Measurements from ENCODE around the gene HRG.

The HRG gene

DNA sequence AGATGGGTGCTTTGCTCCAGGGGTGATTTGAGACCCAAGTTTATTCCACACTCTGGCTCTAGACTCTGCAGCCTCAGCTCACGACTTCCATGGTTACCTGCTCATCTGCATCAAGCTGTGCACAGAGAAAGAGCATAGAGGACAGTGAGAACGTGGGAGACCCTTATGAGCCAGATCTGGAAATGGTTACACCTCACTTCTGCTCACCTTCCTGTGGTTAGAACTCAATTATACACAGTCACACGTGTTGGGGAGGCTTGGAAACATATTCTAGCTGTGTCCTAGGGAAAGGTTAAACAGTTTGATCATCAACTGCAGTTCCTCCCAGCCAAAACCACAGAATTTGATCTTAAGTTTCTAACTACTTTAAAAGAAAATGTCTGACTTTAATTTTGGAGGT lies 23.8 kb upstream of the HRG start:
- TF ChIP-seq, protein P1, sequence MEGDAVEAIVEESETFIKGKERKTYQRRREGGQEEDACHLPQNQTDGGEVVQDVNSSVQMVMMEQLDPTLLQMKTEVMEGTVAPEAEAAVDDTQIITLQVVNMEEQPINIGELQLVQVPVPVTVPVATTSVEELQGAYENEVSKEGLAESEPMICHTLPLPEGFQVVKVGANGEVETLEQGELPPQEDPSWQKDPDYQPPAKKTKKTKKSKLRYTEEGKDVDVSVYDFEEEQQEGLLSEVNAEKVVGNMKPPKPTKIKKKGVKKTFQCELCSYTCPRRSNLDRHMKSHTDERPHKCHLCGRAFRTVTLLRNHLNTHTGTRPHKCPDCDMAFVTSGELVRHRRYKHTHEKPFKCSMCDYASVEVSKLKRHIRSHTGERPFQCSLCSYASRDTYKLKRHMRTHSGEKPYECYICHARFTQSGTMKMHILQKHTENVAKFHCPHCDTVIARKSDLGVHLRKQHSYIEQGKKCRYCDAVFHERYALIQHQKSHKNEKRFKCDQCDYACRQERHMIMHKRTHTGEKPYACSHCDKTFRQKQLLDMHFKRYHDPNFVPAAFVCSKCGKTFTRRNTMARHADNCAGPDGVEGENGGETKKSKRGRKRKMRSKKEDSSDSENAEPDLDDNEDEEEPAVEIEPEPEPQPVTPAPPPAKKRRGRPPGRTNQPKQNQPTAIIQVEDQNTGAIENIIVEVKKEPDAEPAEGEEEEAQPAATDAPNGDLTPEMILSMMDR (IDR thresholded peaks at IDR 0.05; ENCODE audit: control extremely low read depth, extremely low read depth, low read depth, missing control alignments) = no peak
- DNase-seq (ENCODE audit: extremely low spot score) = no peak
- CTCF ChIA-PET = interaction anchor here (0.7 to 5.2 kb wide), 5 partner anchors 12 to 39 kb away, joined by 3 to 42 read pairs (median 3); partner anchors contain the start of gene AHSG
- POLR2A ChIA-PET = no interaction called here

DNA sequence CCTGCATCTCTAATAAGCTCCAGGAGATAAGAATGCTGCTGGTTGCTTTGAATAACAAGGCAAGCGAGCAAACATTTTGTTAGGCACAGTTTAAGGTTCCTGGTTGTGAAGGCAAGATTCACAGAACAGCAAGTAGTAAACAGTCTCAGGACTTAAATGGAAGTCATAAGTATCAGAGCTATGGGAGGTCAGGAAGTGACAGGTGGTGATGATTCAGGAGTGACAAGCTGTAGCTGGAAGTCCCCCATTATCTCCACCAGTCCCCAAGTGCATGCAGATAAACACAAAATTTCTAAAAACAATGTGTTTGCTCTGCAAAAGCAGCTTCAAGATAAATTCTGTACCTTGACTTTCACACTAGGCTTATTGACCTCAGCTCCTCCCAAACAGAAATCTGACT lies 22.3 kb upstream of the HRG start:
- TF ChIP-seq, protein P1 (IDR thresholded peaks at IDR 0.05; ENCODE audit: control extremely low read depth, extremely low read depth, low read depth, missing control alignments) = no peak
- POLR2A ChIA-PET = interaction anchor here (1.0 kb wide), 1 partner anchor 9 kb away, joined by 3 read pairs; no protein-coding TSS in a partner anchor
- no peak for DNase-seq (ENCODE audit: extremely low spot score)
- CTCF ChIA-PET = interaction anchor here (0.9 to 5.2 kb wide), 5 partner anchors 9 to 521 kb away, joined by 3 to 42 read pairs (median 3); partner anchors contain the start of gene AHSG

GRCh38 chr3:186644683-186645082 lies 21.1 kb upstream of the HRG start:
- POLR2A ChIA-PET = no interaction called here

DNA sequence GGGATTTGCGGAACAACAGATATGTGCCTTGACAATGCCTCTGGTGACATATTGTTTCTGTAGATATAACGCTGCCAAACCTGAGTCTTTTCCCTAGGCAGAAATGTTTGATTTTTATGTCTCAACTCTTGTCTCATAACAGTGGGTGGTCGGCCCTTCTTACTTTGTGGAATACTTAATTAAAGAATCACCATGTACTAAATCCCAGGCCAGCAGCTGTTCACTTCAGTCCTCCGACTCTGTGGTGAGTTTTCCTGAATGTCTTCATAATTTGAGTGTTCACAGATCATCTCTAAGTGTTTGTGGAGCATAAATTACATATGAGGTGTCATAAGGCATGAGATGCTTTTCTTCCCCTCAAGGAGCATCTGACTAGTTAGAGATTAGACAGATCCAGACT lies 19.7 kb upstream of the HRG start:
- POLR2A ChIA-PET = no interaction called here
- DNase-seq (ENCODE audit: extremely low spot score) = no peak
- CTCF ChIA-PET = no interaction called here
- TF ChIP-seq, protein P1 (IDR thresholded peaks at IDR 0.05; ENCODE audit: control extremely low read depth, extremely low read depth, low read depth, missing control alignments) = no peak

More at GRCh38 chr3:186644683-186645082, 21.1 kb upstream of the HRG start:
- CTCF ChIA-PET = interaction anchor here (5.2 kb wide), 1 partner anchor 29 kb away, joined by 42 read pairs; the partner anchor contains the start of gene AHSG
- no peak for DNase-seq (ENCODE audit: extremely low spot score)
- TF ChIP-seq, protein P1 (IDR thresholded peaks at IDR 0.05; ENCODE audit: control extremely low read depth, extremely low read depth, low read depth, missing control alignments) = no peak

DNA sequence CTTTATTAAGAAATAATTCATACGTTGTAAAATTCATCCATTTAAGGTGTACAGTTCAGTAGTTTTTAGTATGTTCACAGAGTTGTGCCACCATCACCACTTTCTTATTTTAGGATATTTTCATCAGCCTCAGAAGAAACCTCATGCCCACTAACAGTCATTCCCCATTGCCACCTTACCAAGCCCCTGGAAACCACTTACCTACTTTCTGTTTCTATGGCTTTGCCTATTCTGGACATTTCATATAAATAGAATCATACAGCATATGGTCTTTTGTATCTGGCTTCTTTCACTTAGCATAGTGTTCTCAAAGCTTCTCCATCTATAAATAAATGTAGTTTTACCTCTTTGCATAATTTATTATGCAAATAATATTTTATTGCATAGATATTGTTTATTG lies 19.0 kb upstream of the HRG start:
- POLR2A ChIA-PET = no interaction called here
- CTCF ChIA-PET = no interaction called here

DNA sequence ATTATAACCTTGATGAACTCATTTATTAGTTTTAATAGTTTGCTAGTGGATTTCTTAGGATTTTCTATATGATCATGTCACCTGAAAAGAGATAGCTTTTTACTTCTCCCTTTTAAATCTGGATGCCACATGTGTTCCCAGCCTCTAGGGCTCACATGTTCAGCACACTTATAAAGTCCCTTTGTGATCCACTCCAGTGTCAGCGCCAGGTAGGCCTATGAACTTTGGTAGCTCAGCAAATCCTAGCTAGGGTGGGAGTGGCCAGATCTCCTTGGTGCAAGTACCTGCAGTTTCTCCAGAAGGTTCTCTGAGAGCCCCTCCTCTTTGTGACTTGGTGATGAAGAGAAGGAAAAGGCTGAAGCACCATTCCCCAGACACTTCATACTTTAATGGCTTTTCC lies 17.0 kb upstream of the HRG start:
- TF ChIP-seq, protein P1 (IDR thresholded peaks at IDR 0.05; ENCODE audit: control extremely low read depth, extremely low read depth, low read depth, missing control alignments) = no peak
- no peak for DNase-seq (ENCODE audit: extremely low spot score)
- POLR2A ChIA-PET = no interaction called here
- CTCF ChIA-PET = no interaction called here

More for the DNA sequence above, 19.0 kb upstream of the HRG start:
- DNase-seq (ENCODE audit: extremely low spot score) = no peak
- TF ChIP-seq, protein P1 (IDR thresholded peaks at IDR 0.05; ENCODE audit: control extremely low read depth, extremely low read depth, low read depth, missing control alignments) = no peak

Measured in GM10248 (cell line).